Measurements from ENCODE around the gene KLHDC7A. TPM values are rescaled to one million over a fixed set of nuclear protein-coding genes. Genes with fewer than 3 reads are reported as not detected.

The KLHDC7A gene
- total and polyA plus RNA-seq, 2 of the 4 experiments (the other 2 are of a cell fraction): not detected

GRCh38 chr1:18534810-18535205 lies 54.1 kb downstream of the KLHDC7A start:
- H3K14ac ChIP-seq (replicated peaks; ENCODE audit: low read depth, low read length): no peak overlapping the region
- H2BK120ac ChIP-seq (ENCODE audit: low read depth, low read length): no peak overlapping the region
- no peaks in the 10 kb centered on the region for H3K9me3 ChIP-seq (ENCODE audit: control insufficient read depth, insufficient read depth, low read length)
- no peak overlapping the region for H3K4me2 ChIP-seq (ENCODE audit: low read depth, low read length)
- POLR2A ChIA-PET (ENCODE audit: unreplicated experiment): no interaction called here
- H3K9ac ChIP-seq (ENCODE audit: low read depth, low read length): no peak overlapping the region
- H3K36me3 ChIP-seq (ENCODE audit: control insufficient read depth, insufficient read depth, low read length): no peaks in the 10 kb centered on the region
- H2AK9ac ChIP-seq (replicated peaks; ENCODE audit: low read depth, low read length, poor library complexity): no peak overlapping the region
- H3K56ac ChIP-seq (ENCODE audit: extremely low read depth, insufficient read depth, low read length): no peak overlapping the region
- no peak overlapping the region for H2AFZ ChIP-seq (replicated peaks; ENCODE audit: low read length, poor library complexity)
- WGBS, 2 experiments (ENCODE audit: extremely low coverage in 2 of 2, insufficient read length in 1 of 2): 33% methylated on average over 1 of the region's 6 CpGs; no CpG with 5 or more reads in 1 of the 2 experiments
- H3K23ac ChIP-seq (ENCODE audit: low read depth, low read length): no peak overlapping the region
- ATAC-seq (ENCODE audit: low read depth) (no peak), DNase-seq (no peak)
- CTCF ChIA-PET: no interaction called here
- H3K4me3 ChIP-seq (ENCODE audit: insufficient read depth, low read depth, low read length): no peak overlapping the region
- H3K4me1 ChIP-seq (ENCODE audit: control insufficient read depth, insufficient read depth, low read length): no peaks in the 10 kb centered on the region
- in situ Hi-C loops (cut with MboI; ENCODE audit: low sequenced_read_pairs) (no loop called here), intact Hi-C loops (cut with micrococcal nuclease) (no loop called here), dilution Hi-C loops (cut with HindIII; ENCODE audit: low sequenced_read_pairs, unreplicated experiment) (no loop called here)
- no peak overlapping the region for H2BK15ac ChIP-seq (ENCODE audit: low read depth, low read length)
- TF ChIP-seq, protein P1, sequence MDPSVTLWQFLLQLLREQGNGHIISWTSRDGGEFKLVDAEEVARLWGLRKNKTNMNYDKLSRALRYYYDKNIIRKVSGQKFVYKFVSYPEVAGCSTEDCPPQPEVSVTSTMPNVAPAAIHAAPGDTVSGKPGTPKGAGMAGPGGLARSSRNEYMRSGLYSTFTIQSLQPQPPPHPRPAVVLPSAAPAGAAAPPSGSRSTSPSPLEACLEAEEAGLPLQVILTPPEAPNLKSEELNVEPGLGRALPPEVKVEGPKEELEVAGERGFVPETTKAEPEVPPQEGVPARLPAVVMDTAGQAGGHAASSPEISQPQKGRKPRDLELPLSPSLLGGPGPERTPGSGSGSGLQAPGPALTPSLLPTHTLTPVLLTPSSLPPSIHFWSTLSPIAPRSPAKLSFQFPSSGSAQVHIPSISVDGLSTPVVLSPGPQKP (IDR thresholded peaks at IDR 0.05; ENCODE audit: borderline replicate concordance, low read depth, low read length): no peak
- TF ChIP-seq RFX5 (IDR thresholded peaks at IDR 0.05; ENCODE audit: low read depth, low read length): no peak
- no peak for TF ChIP-seq CEBPB (IDR thresholded peaks at IDR 0.05; ENCODE audit: low read depth, low read length)
- no peak overlapping the region for H4K5ac ChIP-seq (ENCODE audit: low read depth, low read length)
- H2AK5ac ChIP-seq (ENCODE audit: low read depth, low read length): no peak overlapping the region
- H3K4ac ChIP-seq (ENCODE audit: low read depth, low read length): no peak overlapping the region
- no peaks in the 10 kb centered on the region for H3K79me1 ChIP-seq (ENCODE audit: low read depth in 1 of 2, low read length in 2 of 2)
- H2BK20ac ChIP-seq (ENCODE audit: low read depth, low read length): no peak overlapping the region
- H3K18ac ChIP-seq (ENCODE audit: low read depth, low read length): no peak overlapping the region
- H2BK5ac ChIP-seq (ENCODE audit: low read depth, low read length, poor library complexity, severe bottlenecking): no peak overlapping the region
- H3K27ac ChIP-seq (ENCODE audit: insufficient read depth, low read length): no peak overlapping the region
- H3K9me1 ChIP-seq (ENCODE audit: insufficient read depth, low read length): no peaks in the 10 kb centered on the region
- H4K20me1 ChIP-seq (ENCODE audit: insufficient read depth, low read length): no peaks in the 10 kb centered on the region
- H3K27me3 ChIP-seq (ENCODE audit: control insufficient read depth, insufficient read depth, low read length): no peaks in the 10 kb centered on the region
- BruUV-seq (replicated peaks): no TSS peak
- H4K91ac ChIP-seq (ENCODE audit: insufficient read depth, low read depth, low read length): no peak overlapping the region
- H4K8ac ChIP-seq (ENCODE audit: low read depth in 2 of 2, low read length in 2 of 2): no peak overlapping the region

Small RNA genes within 50 kb of the gene (microRNA-seq; reads per million reads assigned to microRNA genes)
- not detected for gene DYNLL1P3 (ENCODE audit: insufficient read depth, insufficient read length)

Small RNA genes within 50 kb of the gene (small RNA-seq; reads per million reads assigned to genes)
- 0 reads per million in 5 experiments for gene DYNLL1P3

Other genes with a start within 250 kb of the KLHDC7A start
- gene PAX7, start 149.9 kb downstream of the KLHDC7A start, total RNA-seq (2012; rRNA removed): not detected in 2 replicates
- not detected in 2 replicates for gene PAX7, start 149.9 kb downstream of the KLHDC7A start, polyA plus RNA-seq (2012; rRNA removed)

Measured in IMR-90 (cell line).